HG02798 (cell line): ENCODE results near the gene CXCR4.
"Not testable (repeated sequence)": the region's sequence is repeated elsewhere in the genome, so short reads cannot be mapped to it uniquely, and the experiment has no call there.

Experiments
- ATAC-seq: cut with Tn5 transposase; IDR thresholded peaks from one replicate; pipeline ENCODE4 v1.9.1; 2021; ENCODE audit warnings: mild to moderate bottlenecking; ENCODE audit not compliant: unreplicated experiment, poor library complexity

The CXCR4 gene

DNA sequence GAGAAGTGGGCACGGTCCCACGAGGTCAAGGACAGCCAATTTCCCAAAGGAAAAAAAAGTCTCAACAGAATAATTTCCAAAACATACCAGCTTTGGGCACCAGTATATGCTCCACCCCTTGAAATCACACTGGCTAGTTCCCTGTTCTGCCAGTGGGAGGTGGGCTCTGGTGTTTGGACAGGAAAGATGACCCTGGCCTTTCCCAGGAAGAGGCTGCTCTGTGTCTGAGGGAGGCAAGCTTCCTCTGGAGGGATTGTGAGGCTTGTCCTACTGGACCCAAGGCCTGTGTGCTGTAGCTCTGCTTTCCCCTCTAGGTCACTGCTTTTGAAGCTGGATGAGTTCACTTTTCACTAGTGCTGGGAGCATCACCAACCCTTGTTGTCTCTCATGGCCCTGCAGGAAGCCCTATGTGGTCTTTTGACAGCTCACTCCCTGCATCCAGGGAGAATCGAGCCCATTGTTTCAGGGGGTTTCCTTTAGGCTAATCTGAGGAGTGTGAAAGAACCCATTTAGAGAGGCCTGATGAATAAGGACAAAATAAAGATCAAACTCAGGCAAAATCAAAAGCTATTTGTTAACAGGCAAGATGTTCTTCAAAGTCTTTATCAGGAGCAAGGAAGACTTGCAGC lies 36.3 kb downstream of the CXCR4 start:
- no peak for ATAC-seq

- ATAC-seq = no peak
Observed at GRCh38 chr2:136080114-136080513, 37.8 kb downstream of the CXCR4 start.

GRCh38 chr2:136077107-136077506 lies 40.8 kb downstream of the CXCR4 start:
- ATAC-seq = no peak

GRCh38 chr2:136075476-136075875 lies 42.5 kb downstream of the CXCR4 start:
- no peak for ATAC-seq

DNA sequence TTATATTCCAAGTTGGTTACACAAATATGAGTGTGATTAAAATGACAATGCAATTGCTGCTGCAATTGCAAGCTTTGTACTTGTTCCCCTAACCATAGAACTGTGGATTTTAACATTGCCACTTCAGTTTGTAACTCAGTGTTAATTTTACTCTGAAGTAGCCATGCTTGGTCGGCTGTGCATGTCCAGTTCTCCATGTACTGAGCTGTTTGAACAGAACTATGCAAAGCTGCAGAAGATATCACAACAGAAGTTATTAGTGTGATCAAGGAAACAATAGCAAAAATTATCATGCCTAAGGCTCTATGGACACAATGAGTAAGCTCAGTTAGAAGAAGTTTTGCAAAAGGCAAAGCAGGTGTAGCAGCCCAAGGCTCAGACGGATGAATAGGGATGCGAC lies 45.3 kb downstream of the CXCR4 start:
- ATAC-seq = no peak

GRCh38 chr2:136071887-136072286 lies 46.1 kb downstream of the CXCR4 start:
- ATAC-seq = not testable (repeated sequence)

DNA sequence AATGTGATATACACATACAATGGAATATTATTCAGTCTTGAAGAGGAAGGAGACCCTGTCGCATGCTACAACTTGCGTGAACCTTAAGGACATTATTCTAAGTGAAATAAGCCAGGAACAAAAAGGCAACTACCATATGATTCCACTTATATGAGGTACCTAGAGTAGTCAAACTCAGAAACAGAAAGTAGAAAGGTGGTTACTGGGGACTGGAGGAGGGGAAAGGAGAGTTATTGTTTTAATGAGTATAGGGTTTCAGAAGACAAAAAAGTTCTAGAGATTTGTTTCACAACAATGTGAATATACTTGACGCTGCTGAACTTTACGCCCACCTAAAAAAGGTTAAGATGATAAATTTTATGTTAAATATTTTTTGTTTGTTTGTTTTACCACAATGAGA lies 47.0 kb downstream of the CXCR4 start:
- no peak for ATAC-seq

DNA sequence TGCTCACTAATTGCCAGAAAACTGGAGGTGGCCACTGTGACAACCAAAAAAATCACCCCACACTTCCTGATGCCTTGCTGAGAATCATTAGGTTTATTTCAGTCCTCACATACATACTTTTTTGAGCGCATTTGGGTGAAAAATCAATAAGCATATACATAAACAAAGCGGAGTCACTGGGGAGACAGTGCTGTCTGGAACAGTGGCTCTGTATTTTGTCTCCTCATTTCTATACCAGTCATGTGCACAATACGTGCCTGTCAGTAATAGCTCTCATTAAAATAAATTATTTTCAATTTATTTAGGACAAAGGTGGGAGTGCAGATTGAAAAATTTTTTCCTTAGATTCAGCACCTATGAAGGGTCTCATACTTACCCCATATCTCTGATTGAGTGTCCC lies 48.2 kb downstream of the CXCR4 start:
- ATAC-seq = no peak

GRCh38 chr2:136068581-136069227 lies 49.2 kb downstream of the CXCR4 start:
- no peak for ATAC-seq

DNA sequence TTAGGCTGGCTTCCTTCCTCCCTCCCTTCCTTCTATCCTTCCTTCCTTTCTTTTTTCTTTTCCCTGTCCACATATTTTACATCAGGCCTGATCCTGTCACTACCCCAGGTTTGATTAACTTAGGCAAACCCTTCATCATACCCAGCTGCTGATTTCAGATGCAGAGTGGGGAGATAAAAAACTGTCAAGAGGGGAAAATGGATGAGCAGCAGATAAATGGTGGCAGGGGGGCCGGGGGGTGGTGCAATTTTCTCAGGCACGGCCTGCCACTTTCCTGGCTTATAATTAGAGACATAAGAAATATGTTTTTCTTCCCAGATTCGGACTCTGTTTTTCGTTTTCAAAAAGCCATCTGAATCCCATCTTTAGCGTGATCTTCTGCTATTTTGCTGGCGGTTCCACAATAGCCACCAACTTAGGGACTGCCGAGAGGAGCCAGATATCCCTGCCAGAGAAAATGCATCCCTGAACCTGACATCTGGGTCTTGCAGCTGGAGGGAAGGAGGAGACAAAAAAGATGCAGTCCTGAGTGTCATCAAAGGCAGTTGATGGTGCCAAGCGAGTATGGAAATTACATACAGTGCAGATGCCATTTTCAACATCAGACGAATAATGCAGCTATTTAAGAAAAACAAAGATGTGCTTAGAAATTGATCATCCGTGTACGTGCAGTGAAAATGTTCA lies 49.9 kb downstream of the CXCR4 start:
- no peak for ATAC-seq

DNA sequence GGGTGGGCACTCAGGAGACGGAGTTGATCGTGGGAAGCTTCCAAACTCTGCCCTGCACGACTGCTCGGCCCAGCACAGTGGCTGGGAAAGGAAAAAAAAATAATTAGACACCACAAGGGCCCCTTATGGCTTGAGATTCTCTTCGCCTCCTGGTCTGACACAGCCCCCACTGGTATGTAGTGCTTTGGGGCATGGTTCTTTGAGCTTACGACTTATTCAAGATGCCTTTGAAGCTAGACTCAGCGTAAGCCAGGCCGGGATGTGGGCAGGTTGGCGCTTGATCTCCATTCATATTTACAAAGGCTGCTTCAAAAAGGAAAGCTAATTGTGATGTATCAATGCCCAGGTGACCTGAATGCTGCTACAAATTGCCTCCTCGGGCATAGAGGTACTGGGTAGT lies 50.5 kb downstream of the CXCR4 start:
- ATAC-seq = no peak

- peak; percentile 79 for ATAC-seq
Observed at GRCh38 chr2:136065907-136066306, 52.0 kb downstream of the CXCR4 start.

DNA sequence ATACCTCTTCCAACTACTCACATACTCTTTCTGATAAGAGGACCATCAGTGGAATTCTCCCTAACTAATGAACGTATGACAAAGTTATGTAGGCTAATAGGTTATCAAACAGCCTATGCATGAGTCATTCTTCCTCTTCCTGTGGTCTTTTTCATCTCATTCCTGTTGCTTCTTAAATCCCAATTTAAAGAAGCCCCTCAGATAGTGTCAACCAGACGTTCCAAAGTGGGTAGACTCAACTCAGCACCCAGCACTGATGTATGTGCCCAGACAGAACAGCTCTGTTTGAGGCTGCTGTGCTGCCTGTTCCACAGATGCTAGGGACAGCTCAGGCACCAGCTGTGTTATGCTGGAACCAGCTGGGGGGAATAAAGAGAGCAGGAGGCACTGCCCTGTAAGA lies 52.6 kb downstream of the CXCR4 start:
- peak; percentile 42 for ATAC-seq
